Stimulated activated CD8-positive, alpha-beta memory T cell treated with anti-CD3 and anti-CD28 coated beads, Interleukin-15, amount 100 ng/mL, for 4 hours (primary cell): ENCODE data around the gene TICAM1.

ENCODE experiments used
- DNase-seq, 2 donors: peaks; one replicate each; pipeline ENCODE4 v3.0.0-alpha.2; 2020; ENCODE audit warnings: low read depth in 2 of 2

The TICAM1 gene

DNA sequence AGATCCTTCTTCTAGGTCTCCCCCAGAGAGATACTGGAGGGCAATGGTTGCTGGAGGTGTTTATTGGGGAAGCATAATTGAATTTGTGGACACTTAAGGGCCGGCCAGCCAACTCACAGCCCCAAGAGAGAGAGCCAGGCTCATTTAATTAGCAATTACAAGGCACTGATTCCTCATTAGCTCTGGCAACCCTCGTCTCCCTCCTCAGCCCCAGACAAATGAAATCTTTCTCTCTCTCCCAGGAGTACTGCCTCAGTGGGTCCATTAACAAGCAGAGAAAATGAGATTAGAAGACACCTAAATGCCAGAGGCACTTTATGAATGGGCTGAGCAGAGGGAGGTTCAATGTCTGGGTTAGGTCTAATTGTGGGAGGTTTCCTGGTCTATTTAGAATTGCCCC, 58.9 kb downstream of the TICAM1 start:
- DNase-seq, result no peak

DNA sequence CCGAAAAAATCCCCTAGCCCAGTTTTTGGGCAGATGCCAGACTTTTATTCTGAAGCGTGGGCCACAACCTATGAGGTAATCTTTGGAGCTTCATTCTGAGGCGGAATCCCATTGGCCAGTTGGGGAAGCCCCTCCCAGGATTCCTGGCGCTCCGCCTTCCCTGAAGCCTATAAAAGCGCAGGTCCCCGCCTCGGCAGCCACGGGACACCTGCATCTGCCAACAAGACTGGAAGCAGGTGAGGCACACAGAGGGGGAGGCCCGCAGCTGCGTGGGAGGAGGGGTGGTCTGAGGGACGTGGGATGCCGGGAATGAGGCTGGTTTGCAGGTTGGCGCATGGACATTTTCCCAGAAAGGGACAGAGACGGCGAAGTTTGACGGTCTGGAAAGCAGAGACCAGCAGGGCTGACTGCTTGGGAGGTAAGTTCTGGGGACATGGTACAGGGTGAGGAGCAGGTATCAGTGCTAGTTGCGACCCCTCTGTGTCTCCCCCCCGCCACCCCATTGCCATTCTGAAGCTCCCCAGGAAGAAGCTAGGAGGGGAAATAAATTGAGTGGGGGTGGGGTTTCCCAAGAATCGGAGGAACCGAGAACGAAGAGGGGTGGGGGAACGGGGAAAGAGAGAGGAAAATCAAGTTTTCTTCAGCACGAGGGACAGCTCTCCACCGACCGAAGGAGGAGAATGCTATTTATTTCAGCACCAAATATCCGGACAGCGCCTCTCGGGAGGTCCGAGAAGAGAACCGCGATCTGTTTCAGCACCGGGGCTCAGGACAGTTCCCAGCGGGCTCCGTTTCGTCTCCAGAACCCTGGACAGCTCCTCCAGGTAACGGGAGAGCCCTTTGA, 62.4 kb downstream of the TICAM1 start:
- DNase-seq, result peak; percentile 37 to 39
